ENCODE measurements around the gene DNAJC27.

GRCh38 chr2:24894750-24895149 lies 77.0 kb downstream of the DNAJC27 start:
- TF ChIP-seq MAX (IDR thresholded peaks at IDR 0.05) = no peak
- no peak for TF ChIP-seq JUND (IDR thresholded peaks at IDR 0.05)

Data from HCT116 (cell line).